ENCODE data around the gene PAPPA2.

DNA sequence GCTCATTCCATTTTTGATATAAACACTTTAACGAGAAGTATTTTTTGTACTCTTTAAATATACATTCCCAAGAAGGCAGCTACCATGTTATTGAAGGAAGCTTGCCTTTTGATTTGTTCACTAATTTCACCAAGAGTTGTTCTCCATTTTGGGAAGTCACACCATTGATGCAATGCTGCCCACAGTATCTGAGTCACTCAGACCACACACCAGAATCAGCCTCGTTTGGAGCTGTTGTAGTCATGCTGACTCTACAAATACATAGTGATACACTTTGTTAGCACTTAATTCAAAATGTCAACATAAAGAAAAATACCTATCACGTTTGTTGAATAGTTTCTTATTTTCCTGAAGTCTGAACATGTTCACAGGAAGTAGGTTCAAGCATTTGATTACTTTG, 78.7 kb downstream of the PAPPA2 start:
- TF ChIP-seq, protein P1, sequence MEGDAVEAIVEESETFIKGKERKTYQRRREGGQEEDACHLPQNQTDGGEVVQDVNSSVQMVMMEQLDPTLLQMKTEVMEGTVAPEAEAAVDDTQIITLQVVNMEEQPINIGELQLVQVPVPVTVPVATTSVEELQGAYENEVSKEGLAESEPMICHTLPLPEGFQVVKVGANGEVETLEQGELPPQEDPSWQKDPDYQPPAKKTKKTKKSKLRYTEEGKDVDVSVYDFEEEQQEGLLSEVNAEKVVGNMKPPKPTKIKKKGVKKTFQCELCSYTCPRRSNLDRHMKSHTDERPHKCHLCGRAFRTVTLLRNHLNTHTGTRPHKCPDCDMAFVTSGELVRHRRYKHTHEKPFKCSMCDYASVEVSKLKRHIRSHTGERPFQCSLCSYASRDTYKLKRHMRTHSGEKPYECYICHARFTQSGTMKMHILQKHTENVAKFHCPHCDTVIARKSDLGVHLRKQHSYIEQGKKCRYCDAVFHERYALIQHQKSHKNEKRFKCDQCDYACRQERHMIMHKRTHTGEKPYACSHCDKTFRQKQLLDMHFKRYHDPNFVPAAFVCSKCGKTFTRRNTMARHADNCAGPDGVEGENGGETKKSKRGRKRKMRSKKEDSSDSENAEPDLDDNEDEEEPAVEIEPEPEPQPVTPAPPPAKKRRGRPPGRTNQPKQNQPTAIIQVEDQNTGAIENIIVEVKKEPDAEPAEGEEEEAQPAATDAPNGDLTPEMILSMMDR (IDR thresholded peaks at IDR 0.05) = no peak
- no peak for TF ChIP-seq POLR2AphosphoS5 (IDR thresholded peaks at IDR 0.05; ENCODE audit: low read depth, low read length)
- TF ChIP-seq, protein P2, sequence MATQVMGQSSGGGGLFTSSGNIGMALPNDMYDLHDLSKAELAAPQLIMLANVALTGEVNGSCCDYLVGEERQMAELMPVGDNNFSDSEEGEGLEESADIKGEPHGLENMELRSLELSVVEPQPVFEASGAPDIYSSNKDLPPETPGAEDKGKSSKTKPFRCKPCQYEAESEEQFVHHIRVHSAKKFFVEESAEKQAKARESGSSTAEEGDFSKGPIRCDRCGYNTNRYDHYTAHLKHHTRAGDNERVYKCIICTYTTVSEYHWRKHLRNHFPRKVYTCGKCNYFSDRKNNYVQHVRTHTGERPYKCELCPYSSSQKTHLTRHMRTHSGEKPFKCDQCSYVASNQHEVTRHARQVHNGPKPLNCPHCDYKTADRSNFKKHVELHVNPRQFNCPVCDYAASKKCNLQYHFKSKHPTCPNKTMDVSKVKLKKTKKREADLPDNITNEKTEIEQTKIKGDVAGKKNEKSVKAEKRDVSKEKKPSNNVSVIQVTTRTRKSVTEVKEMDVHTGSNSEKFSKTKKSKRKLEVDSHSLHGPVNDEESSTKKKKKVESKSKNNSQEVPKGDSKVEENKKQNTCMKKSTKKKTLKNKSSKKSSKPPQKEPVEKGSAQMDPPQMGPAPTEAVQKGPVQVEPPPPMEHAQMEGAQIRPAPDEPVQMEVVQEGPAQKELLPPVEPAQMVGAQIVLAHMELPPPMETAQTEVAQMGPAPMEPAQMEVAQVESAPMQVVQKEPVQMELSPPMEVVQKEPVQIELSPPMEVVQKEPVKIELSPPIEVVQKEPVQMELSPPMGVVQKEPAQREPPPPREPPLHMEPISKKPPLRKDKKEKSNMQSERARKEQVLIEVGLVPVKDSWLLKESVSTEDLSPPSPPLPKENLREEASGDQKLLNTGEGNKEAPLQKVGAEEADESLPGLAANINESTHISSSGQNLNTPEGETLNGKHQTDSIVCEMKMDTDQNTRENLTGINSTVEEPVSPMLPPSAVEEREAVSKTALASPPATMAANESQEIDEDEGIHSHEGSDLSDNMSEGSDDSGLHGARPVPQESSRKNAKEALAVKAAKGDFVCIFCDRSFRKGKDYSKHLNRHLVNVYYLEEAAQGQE (IDR thresholded peaks at IDR 0.05; ENCODE audit: insufficient read depth in 1 of 2, low read depth in 2 of 2, low read length in 1 of 2) = no peak
- no peak for TF ChIP-seq SIN3A (IDR thresholded peaks at IDR 0.05; ENCODE audit: borderline replicate concordance, insufficient read depth, low read depth, low read length)
- no peak for TF ChIP-seq TCF7L2 (IDR thresholded peaks at IDR 0.05; ENCODE audit: low read depth, low read length)
